Mammary epithelial cell (primary cell): ENCODE data around the gene ZNF280A.

Experiments
- CTCF ChIP-seq, 2 donors: IDR thresholded peaks in 1 of 2; conservative IDR thresholded peaks in 1 of 2; 2 replicates each; pipeline ENCODE4 v1.5.1; 2011 to 2012; ENCODE audit warnings: inconsistent platforms in 2 of 2, low read length in 2 of 2, mild to moderate bottlenecking in 2 of 2, control low read depth in 1 of 2, low read depth in 1 of 2; ENCODE audit not compliant: insufficient read depth in 1 of 2; ENCODE audit errors: extremely low read depth in 1 of 2
- EZH2 ChIP-seq: IDR thresholded peaks from 2 replicates; pipeline ENCODE4 v1.6.1; 2012; ENCODE audit warnings: low read length, inconsistent platforms, borderline replicate concordance

GRCh38 chr22:22480940-22481339, 39.1 kb downstream of the ZNF280A start:
- TF ChIP-seq CTCF (conservative IDR thresholded peaks at IDR 0.05 in 1 of 2, IDR thresholded peaks at IDR 0.05 in 1 of 2; ENCODE audit: extremely low read depth in 1 of 2, insufficient read depth in 1 of 2, low read depth in 1 of 2, low read length in 2 of 2) (no peak), EZH2 (no peak)
